Measurements from ENCODE around the gene FCGR3A.

DNA sequence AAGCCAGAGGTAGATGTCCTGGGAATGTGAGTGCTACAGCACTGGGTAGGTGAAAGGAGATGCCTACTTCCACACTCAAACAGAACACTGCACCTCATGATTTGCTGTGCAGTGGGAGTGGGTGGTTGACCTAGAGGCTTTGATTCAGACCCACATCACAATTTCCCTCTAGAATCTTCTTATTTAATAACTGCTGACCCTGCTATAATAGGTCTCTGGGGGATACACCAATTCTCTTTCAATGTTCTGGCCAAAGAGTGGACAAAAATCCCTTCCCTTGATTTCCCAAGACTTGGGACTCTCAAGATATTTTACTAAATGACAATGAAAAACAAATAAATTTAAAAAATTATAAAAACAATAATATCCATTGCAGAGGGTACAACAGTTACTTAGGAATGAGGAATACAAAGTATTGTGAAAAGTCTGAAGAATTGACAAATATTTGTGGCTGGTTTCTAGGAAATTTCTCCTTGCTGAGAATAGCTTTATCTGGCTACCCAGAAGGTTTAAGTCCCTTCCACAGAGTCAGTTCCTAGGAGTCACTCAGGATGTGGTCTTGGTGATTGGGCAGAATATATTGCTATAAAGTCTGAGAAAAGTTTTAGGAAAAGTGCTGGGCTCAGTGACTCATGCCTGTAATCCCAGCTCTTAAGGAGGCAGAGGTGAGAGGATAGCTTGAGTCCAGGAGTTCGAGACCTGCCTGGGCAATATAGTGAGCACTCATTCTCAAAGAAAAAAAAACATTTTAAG is 46.8 kb downstream of the FCGR3A start:
- TF ChIP-seq, protein P1, sequence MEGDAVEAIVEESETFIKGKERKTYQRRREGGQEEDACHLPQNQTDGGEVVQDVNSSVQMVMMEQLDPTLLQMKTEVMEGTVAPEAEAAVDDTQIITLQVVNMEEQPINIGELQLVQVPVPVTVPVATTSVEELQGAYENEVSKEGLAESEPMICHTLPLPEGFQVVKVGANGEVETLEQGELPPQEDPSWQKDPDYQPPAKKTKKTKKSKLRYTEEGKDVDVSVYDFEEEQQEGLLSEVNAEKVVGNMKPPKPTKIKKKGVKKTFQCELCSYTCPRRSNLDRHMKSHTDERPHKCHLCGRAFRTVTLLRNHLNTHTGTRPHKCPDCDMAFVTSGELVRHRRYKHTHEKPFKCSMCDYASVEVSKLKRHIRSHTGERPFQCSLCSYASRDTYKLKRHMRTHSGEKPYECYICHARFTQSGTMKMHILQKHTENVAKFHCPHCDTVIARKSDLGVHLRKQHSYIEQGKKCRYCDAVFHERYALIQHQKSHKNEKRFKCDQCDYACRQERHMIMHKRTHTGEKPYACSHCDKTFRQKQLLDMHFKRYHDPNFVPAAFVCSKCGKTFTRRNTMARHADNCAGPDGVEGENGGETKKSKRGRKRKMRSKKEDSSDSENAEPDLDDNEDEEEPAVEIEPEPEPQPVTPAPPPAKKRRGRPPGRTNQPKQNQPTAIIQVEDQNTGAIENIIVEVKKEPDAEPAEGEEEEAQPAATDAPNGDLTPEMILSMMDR (IDR thresholded peaks at IDR 0.05; ENCODE audit: borderline replicate concordance, extremely low read depth, low read length, poor library complexity, severe bottlenecking): no peak
- no peak for TF ChIP-seq EZH2 (IDR thresholded peaks at IDR 0.05; ENCODE audit: borderline replicate concordance, low read depth, low read length, severe bottlenecking)

Data from DND-41 (cell line).